GM12878 (cell line): ENCODE results near the gene SCNN1G. TPM values are rescaled to one million over a fixed set of nuclear protein-coding genes. Genes with fewer than 3 reads are reported as not detected.
A peak's percentile ranks its signal among the peaks of the same experiment; 100 is the strongest.

Source experiments
- ATAC-seq: fragments of 200-7000 bp; cut with Tn5 transposase; 3 replicates; pipeline ENCODE4 v1.9.1; 2020; ENCODE audit warnings: mild to moderate bottlenecking, moderate library complexity
- BruUV-seq: library from RNA; stranded (reverse); fragments of 400-500 nt; replicated peaks from 2 replicates; lab custom pipeline; 2021; lab: Mats Ljungman, UMichigan
- CTCF ChIA-PET: fragments of 300-600 bp; sonication (Branson Sonifier 250); formaldehyde crosslinking; extraction: SDS; loops from one replicate; lab custom pipeline; 2021; ENCODE audit warnings: inconsistent platforms; lab: Yijun Ruan, JAX
- POLR2A ChIA-PET: fragments of 350-600 bp; formaldehyde crosslinking; extraction: SDS; loops from one replicate; lab custom pipeline; 2021; ENCODE audit warnings: inconsistent platforms; lab: Charles Lee
- RAD21 ChIA-PET: fragments of 300-600 bp; sonication (Branson Sonifier 250); formaldehyde crosslinking; loops from one replicate; lab custom pipeline; 2023; ENCODE audit warnings: antibody characterized with exemption; ENCODE audit not compliant: unreplicated experiment; lab: Charles Lee
- SMC1A ChIA-PET: fragments of 300-600 bp; sonication (Branson Sonifier 250); formaldehyde crosslinking; loops from one replicate; lab custom pipeline; 2023; ENCODE audit not compliant: unreplicated experiment, uncharacterized antibody; lab: Charles Lee
- DNase-seq: peaks from one replicate; pipeline ENCODE4 v3.0.0-alpha.2; 2011; ENCODE audit warnings: low read depth, low spot score
- FAIRE-seq: peaks from 3 replicates; lab custom pipeline; 2011; peaks lifted over from hg19 to GRCh38; lab: Jason Lieb, UNC
- H2AFZ ChIP-seq: 2 replicates; pipeline ENCODE4 v1.6.0; 2011; ENCODE audit warnings: low read depth, low read length, control low read depth; ENCODE audit not compliant: control insufficient read depth
- H3K27ac ChIP-seq: 2 replicates; pipeline ENCODE4 v1.5.1; 2011; ENCODE audit warnings: control low read depth; ENCODE audit not compliant: control insufficient read depth, insufficient read depth
- H3K27me3 ChIP-seq, 2 experiments: replicated peaks in 1 of 2; 2 replicates each; pipeline versions ENCODE4 v1.6.0 to v1.6.1; 2011; ENCODE audit warnings: low read length in 1 of 2; ENCODE audit not compliant: control insufficient read depth in 2 of 2, insufficient read depth in 2 of 2
- H3K36me3 ChIP-seq, 2 experiments: 2 replicates each; pipeline ENCODE4 v1.5.1; 2011; ENCODE audit warnings: low read length in 1 of 2; ENCODE audit not compliant: control insufficient read depth in 2 of 2, insufficient read depth in 2 of 2
- H3K4me1 ChIP-seq: 2 replicates; pipeline ENCODE4 v1.6.1; 2011; ENCODE audit warnings: mild to moderate bottlenecking, low read length, moderate library complexity, mixed read lengths; ENCODE audit not compliant: control insufficient read depth, insufficient read depth
- H3K4me2 ChIP-seq: 2 replicates; pipeline ENCODE4 v1.6.0; 2011; ENCODE audit warnings: control low read depth; ENCODE audit not compliant: control insufficient read depth, insufficient read depth
- H3K4me3 ChIP-seq: fragments of 200-600 bp; sonication (generic); 2 replicates; pipeline ENCODE4 v1.5.1; 2016
- H3K79me2 ChIP-seq: 2 replicates; pipeline ENCODE4 v1.6.0; 2011; ENCODE audit warnings: low read length; ENCODE audit not compliant: control insufficient read depth, insufficient read depth
- H3K9ac ChIP-seq: 2 replicates; pipeline ENCODE4 v1.8.0; 2011; ENCODE audit warnings: low read length, control low read depth, mixed read lengths; ENCODE audit not compliant: control insufficient read depth, insufficient read depth
- H3K9me3 ChIP-seq: replicated peaks from 3 replicates; pipeline ENCODE4 v1.5.1; 2011; ENCODE audit warnings: mild to moderate bottlenecking, low read length; ENCODE audit not compliant: control insufficient read depth, insufficient read depth
- H4K20me1 ChIP-seq: 2 replicates; pipeline ENCODE4 v1.6.0; 2011; ENCODE audit not compliant: control insufficient read depth, insufficient read depth
- ATF3 ChIP-seq: IDR thresholded peaks from 2 replicates; pipeline ENCODE4 v1.6.1; 2011; ENCODE audit warnings: low read depth, mild to moderate bottlenecking, low read length, moderate library complexity, borderline replicate concordance; ENCODE audit errors: extremely low read depth
- CUX1 ChIP-seq: IDR thresholded peaks from 2 replicates; pipeline ENCODE4 v1.6.1; 2012; ENCODE audit warnings: improper control_type of control experiment, low read depth, low read length; ENCODE audit not compliant: insufficient replicate concordance
- NFYB ChIP-seq: IDR thresholded peaks from 2 replicates; pipeline ENCODE4 v1.6.1; 2011; ENCODE audit warnings: low read depth, mild to moderate bottlenecking, low read length, improper control_type of control experiment, moderate library complexity; ENCODE audit not compliant: insufficient read depth
- WGBS: methylation state at CpG from one replicate; pipeline ENCODE4 v1.1.6; 2016; ENCODE audit warnings: low lambda C conversion rate; ENCODE audit not compliant: insufficient replicate concordance, insufficient coverage; ENCODE audit errors: missing lambda C conversion rate; 5-methylcytosine and 5-hydroxymethylcytosine counted together
- in situ Hi-C: fragments of 300-500 bp; cut with MboI; formaldehyde crosslinking; loops from 9 replicates; pipeline ENCODE4 v1.14.3; 2018; ENCODE audit warnings: mixed read lengths
- intact Hi-C: fragments of 100-400 bp; cut with micrococcal nuclease; formaldehyde crosslinking; loops from one replicate; pipeline ENCODE4 v1.14.2; 2022; ENCODE audit not compliant: unreplicated experiment
- polyA plus RNA-seq, 11 experiments: library from polyadenylated mRNA; depleted of rRNA in 4 of 11; unstranded in 6 of 11; stranded (reverse) in 5 of 11; fragments of >200 nt; fragmentation: Nextera tagmentation in 4 of 11; fragmentation: Illumina TruSeq in 1 of 11; extraction: Ambion mirVana in 4 of 11; extraction: Trizol in 1 of 11; gene quantifications; 1 replicate in 1 of 11; 2 replicates in 10 of 11; pipeline versions ENCODE4 v1.2.1 to v1.2.3, GENCODE V29; 2011 to 2016; ENCODE audit warnings: inconsistent platforms in 2 of 11, missing spikeins in 2 of 11, low read depth in 1 of 11
- total RNA-seq, 4 experiments: library from RNA; depleted of rRNA in 3 of 4; stranded (reverse); fragments of >200 nt in 3 of 4; fragmentation: Illumina TruSeq in 1 of 4; extraction: Trizol in 1 of 4; gene quantifications; 2 replicates each; pipeline versions ENCODE4 v1.2.1 to v1.2.3, GENCODE V29; 2013 to 2021
- TF ChIP-seq, protein P1 (sequence below): IDR thresholded peaks from 2 replicates; pipeline ENCODE4 v1.6.1; 2011; ENCODE audit warnings: borderline replicate concordance, low read depth, mild to moderate bottlenecking, moderate library complexity, mixed read lengths, low read length; ENCODE audit not compliant: insufficient read depth; ENCODE audit errors: extremely low read length

The SCNN1G gene
- total and polyA plus RNA-seq, 10 of the 15 experiments (the other 5 are each of a cell fraction or from before 2014, with no cell fraction given), result 0.04 to 0.86 (median 0.08) TPM; not detected in 5

DNA sequence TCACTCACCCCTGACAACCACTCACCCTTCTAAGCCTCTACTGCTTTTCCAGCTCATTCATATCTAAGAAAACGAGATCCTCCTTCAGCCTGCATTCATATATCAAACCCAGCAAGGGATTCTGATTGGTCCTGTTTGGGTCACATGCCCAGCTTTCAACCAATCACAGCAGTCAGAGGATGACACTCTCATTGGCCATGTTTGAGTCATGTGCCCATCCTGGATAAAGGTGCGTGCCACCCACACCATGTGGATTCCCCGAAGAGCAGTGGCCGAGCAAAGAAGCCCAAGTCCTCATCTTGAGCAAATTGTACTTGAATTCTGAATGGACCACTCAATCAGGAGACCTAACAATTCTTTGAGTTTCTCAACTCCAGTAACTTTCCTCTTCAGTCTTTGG lies 45.0 kb downstream of the SCNN1G start:
- no TSS peak for BruUV-seq
- Histone ChIP-seq H3K4me3 (no peak overlapping the region), H3K9me3 (no peaks in the 10 kb centered on the region; the same call in 2 of the 3 replicates), H3K36me3 (no peaks in the 10 kb centered on the region), H4K20me1 (no peaks in the 10 kb centered on the region), H3K9ac (no peak overlapping the region), H3K27ac (no peak overlapping the region), H3K4me2 (no peak overlapping the region), H3K27me3 (no peaks in the 10 kb centered on the region; a peak in 1 of 4 replicates), H2AFZ (no peak overlapping the region), H3K79me2 (no peaks in the 10 kb centered on the region), H3K4me1 (no peaks in the 10 kb centered on the region)
- CTCF ChIA-PET, result no interaction called here
- no peak for DNase-seq
- POLR2A ChIA-PET, result no interaction called here
- WGBS, result 13% methylated on average over 4 of the region's 4 CpGs
- SMC1A ChIA-PET, result no interaction called here
- ATAC-seq, result no peak
- TF ChIP-seq CUX1 (no peak), ATF3 (peak; percentile 37; the same call in 1 of the 2 replicates), NFYB (peak; percentile 85)
- TF ChIP-seq, protein P1, sequence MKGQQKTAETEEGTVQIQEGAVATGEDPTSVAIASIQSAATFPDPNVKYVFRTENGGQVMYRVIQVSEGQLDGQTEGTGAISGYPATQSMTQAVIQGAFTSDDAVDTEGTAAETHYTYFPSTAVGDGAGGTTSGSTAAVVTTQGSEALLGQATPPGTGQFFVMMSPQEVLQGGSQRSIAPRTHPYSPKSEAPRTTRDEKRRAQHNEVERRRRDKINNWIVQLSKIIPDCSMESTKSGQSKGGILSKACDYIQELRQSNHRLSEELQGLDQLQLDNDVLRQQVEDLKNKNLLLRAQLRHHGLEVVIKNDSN, result peak; percentile 68
- intact Hi-C loops (no loop called here), in situ Hi-C loops (no loop called here)
- RAD21 ChIA-PET, result no interaction called here
- no peak for FAIRE-seq
